ENCODE results near the gene TPGS1.

Gene TPGS1

DNA sequence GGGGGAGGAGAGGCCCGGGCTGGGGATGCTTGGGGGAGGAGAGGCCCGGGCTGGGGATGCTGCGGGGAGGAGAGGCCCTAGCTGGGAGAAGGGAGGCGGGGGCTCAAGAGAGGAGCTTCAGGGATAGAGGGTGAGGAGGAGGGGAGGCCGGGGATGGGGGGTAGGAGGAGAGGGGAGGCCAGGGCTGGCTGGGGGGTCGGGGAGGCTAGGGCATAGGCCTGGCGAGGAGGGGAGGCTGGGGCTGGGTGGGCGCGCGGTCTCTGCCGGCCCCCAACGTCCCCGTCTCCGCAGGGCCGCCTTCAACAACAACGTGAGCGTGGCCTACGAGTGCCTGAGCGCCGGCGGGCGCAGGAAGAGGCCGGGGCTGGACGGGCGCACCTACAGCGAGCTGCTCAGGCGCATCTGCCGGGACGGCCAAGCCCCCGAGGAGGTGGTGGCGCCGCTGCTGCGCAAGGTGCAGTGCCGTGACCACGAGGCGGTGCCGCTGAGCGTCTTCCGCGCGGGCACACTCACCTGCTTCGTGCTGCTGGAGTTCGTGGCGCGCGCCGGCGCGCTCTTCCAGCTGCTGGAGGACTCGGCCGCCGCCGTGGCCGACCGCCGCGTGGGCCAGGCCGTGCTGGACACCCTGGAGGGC is 11.4 kb downstream of the TPGS1 start:
- peak; percentile 41 for DNase-seq (ENCODE audit: low read depth)

- DNase-seq (ENCODE audit: low read depth), result no peak
These were observed 12.2 kb downstream of the TPGS1 start for GRCh38 chr19:519449-519865.

GRCh38 chr19:522726-523125 is 15.4 kb downstream of the TPGS1 start:
- no peak for DNase-seq (ENCODE audit: low read depth)

GRCh38 chr19:524062-524674 is 16.9 kb downstream of the TPGS1 start:
- DNase-seq (ENCODE audit: low read depth), result no peak

GRCh38 chr19:525029-525428 is 17.7 kb downstream of the TPGS1 start:
- DNase-seq (ENCODE audit: low read depth), result no peak

GRCh38 chr19:525857-526419 is 18.6 kb downstream of the TPGS1 start:
- no peak for DNase-seq (ENCODE audit: low read depth)

DNA sequence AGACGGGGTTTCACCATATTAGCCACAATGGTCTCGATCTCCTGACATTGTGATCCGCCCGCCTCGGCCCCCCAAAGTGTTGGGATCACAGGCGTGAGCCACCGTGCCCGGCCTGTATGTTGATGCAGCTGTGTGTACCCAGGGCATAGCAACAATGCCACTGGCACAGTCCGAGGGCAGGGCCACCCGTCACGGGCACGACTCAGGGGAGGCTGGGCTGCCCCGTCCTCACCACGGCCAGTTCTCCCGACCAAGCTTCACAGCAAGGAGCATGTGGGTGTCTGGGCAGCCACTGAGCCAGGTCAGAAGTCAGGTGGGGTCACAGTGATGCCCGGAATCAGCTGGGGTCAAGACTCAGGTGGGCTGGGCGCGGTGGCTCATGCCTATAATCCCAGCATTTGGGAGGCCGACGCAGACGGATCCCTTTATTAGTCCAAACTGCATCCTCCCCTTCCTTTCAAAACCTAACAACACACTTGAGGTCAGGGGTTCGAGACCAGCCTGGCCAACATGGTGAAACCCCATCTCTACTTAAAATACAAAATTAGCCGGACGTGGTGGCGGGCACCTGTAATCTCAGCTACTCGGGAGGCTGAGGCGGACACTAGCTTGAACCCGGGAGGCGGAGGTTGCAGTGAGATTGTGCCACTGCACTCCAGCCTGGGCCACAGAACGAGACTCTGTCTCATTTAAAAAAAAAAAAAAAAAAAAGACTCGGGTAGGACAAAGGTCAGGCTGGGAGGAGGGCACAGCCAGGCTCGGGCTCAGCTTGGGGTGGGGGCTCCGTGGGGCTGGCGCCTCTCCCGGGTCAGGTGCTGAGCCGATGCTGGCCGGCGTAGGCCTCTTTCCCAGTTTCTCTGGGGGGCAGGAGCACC is 23.1 kb downstream of the TPGS1 start:
- DNase-seq (ENCODE audit: low read depth), result no peak

DNA sequence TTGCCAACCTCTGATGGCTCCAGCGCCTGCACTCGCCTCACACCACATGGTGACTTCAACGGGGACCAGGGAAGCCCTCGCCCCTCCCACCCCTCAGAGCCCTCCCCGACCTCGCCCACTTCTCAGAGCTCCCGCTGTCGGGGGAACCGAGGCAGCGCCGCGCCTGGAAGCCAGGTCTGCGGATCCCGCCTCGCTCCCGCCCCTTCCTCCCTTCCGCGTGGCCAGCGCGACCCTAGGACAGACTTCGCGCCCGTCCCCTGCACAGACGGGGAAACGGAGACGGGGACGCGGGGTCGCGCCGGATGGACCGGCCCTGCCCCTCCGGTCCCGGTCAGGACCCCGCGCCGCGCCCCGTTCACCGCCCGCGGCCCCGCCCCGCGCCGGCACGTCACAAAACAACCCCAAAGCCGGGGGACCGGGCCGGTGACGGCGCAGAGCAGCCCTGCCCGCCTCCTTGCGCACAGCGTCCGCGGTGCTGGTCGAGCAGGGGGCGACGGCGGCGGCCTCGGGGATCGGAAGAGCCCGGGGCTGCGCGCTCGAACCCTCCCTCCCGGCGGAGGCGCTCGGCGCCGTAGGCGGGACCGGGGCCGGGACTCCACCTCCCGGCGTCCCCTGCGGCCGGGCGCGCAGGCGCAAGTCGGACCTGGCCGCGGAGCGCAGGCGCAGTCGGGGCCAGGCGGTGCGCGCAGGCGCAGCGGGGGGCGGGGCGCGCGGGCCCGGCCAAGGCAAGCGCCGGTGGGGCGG is 23.9 kb downstream of the TPGS1 start:
- DNase-seq (ENCODE audit: low read depth), result peak; percentile 84

DNA sequence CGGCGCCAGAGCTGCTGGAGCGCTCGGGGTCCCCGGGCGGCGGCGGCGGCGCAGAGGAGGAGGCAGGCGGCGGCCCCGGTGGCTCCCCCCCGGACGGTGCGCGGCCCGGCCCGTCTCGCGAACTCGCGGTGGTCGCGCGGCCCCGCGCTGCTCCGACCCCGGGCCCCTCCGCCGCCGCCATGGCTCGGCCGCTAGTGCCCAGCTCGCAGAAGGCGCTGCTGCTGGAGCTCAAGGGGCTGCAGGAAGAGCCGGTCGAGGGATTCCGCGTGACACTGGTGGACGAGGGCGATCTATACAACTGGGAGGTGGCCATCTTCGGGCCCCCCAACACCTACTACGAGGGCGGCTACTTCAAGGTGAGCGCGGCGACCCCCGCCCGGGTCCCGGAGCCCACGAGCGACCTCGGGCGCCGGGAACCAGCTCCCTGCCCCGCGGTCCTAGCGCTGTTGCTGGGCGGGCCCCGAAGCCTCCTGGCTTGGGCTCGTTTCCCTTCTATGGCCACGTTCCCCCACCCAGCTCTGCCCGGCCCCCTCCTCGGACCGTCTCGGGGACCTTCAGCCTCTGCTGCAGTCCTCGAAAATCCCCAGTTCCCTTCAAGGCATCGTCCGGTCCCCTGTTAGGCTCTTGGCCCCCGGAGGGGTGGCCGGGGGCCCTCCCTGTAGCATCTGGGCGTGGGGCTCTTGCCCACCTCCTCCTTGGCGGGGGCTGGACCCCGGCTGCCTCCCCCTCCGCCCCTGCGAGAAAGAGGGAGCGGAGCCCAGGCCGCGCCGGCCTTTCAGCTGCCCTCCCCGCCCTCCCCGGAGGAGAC is 24.7 kb downstream of the TPGS1 start, which contains the start of gene CDC34:
TSS of gene CDC34 (plus strand) at position 8 of the 808 bp plus-strand sequence. CDS start at position 180, 172 bp downstream.
- no peak for DNase-seq (ENCODE audit: low read depth)

GRCh38 chr19:532561-533363 is 25.5 kb downstream of the TPGS1 start:
- no peak for DNase-seq (ENCODE audit: low read depth)

DNA sequence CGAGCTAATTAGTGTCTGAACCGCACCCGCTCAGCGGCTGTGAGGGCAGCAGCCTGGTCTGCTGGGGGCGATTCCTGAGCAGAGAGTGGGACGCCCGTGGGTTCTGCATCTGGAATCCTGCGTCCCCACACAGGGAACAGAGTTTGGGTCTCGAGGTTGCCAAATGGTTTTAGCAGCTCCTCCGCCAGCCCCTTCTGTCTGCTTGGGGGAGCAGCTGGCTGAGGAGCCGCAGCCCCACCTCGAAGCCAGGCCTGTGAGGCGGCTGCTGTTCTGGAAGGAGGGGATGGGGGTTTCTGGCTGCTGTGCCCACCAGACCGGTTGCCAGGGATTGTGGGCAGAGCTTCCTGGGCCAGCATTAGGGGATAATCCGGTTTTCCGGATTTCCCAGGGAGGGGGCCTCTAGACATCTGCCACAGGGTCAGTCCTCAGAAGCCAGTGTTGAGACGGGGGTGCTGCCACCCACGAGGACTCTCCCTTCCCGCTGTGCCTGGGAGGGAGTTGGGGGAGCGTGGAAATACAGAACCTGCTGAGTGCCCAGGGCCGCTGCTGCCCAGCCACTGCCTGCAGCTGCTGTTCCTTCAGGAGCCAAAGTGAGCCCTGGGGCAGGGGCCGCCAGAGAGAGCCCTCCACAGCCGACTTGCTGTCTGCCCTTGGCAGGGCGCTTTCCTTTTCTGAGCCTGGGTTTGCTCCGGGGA is 26.2 kb downstream of the TPGS1 start:
- DNase-seq (ENCODE audit: low read depth), result no peak

- no peak for DNase-seq (ENCODE audit: low read depth)
These were observed 26.8 kb downstream of the TPGS1 start for GRCh38 chr19:534088-534487.

GRCh38 chr19:535017-535835 is 27.9 kb downstream of the TPGS1 start:
- DNase-seq (ENCODE audit: low read depth), result no peak

DNA sequence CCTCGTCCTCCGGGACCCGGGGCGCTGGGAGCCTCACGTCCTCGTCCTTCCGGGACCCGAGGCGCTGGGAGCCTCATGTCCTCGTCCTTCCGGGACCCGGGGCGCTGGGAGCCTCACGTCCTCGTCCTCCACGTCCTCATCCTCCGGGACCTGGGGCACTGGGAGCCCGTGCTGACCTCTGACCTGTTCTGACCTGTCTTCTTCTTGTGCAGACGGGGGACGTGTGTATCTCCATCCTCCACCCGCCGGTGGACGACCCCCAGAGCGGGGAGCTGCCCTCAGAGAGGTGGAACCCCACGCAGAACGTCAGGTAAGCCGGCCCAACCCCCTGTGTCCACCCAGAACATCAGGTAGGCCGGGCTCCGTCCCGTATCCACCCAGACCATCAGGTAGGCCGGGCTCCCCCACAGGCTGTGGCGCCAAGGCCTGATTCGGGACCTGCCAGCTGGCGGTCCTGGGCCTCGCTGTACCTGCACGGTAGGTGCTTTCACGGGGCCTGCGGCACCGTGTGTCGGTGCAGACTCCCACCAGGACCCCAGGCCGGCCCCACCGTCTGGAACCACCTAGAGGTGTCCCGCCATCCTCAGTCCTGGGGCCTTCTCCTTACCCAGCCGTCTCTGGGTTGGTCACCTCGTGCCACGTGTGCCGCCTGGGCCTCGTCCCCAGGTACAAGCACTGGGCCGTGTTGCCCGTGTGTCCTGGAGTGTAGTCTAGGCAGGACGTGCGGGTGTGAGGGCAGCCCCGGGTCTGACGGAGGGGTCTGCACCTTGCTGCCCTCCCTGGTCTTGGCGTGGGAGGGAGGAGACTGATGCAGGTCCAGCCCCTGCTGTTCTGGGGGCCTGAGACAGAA is 29.0 kb downstream of the TPGS1 start:
- DNase-seq (ENCODE audit: low read depth), result no peak

DNA sequence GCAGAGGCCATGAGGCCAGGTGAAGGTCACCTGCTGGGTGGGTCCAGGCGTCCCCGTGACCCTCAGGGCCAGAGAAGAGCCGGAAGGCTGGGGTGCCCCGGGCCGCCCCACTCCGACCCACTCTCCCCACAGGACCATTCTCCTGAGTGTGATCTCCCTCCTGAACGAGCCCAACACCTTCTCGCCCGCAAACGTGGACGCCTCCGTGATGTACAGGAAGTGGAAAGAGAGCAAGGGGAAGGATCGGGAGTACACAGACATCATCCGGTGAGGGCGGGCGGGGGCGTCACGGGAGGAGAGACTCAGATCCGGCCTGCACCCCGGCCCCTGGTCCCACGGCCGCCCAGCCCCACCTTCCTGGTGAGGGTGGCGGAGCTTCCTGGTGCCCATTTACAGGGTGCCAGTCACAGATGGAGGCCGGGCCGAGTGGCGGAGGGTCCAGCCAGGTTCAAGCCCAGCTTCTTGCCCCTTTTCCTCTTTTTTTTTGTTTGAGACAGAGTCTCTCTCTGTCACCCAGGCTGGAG is 29.6 kb downstream of the TPGS1 start:
- DNase-seq (ENCODE audit: low read depth), result no peak

DNA sequence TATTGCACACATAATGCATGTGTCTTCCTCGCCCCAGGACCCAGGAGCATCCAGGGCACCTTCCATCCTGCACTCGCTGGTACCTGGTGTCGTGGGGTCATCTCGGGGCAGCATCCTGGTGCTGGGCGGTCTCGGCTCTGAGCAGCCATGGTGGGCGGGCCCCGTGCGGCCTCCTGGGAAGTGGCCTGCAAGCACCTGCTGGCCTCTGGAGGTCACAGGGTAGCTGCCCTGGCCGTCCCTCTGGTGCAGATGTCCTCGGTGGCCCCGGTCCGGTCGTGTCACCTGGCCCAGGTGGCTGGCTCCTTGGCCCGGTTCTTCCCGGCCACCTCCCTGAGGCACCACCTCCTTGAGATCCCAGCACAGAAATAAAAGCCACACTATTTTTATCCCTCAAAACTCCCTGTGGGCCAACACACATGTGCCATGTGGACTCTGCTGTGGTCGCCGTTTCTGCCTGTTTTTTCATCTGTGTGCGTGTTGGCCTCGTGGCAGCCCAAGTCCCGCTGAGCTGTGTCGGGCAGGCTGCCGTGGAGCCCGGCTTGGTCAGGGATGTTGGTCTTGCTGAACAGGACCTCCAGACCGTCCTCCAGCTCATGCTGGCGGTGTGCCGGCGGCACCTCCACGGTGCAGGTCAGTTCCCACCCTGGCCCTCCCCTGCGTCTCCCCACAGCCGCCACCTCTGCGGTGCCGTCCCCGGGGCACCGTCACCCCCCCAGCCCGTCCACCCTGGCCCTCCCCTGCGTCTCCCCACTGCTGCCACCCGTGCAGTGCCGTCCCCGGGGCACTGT is 31.5 kb downstream of the TPGS1 start:
- DNase-seq (ENCODE audit: low read depth), result no peak

Data from stimulated activated CD8-positive, alpha-beta memory T cell treated with anti-CD3 and anti-CD28 coated beads, Interleukin-12 subunit alpha, Interleukin-12 subunit beta, amount 100 ng/mL, for 4 hours (primary cell).